Measurements from ENCODE around the gene USP6NL. TPM values are rescaled to one million over a fixed set of nuclear protein-coding genes. Genes with fewer than 3 reads are reported as not detected.

Gene USP6NL
- total RNA-seq, 1 experiment from 2014 or later, result 13.0 TPM

DNA sequence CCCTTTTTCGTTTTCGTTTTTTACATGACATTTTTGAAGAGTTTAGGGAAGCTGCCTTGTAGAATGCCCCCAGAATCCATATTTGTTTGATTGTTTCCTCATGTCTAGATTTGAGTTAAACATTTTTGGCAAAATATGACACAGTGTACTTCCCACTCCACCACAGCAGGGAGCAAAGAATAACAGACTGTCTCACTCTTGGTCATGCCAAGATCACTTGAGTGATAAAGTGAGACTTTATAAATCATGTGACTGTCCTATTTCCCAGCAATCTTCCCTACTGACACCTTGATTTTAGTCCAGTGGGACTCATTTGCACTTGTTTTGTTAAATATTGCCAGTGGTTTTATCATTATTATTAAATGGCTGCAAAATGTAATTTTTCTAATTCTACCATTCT is 44.4 kb upstream of the USP6NL start:
- Histone ChIP-seq H3F3A (ENCODE audit: low read length, unreplicated experiment) (no peaks in the 10 kb centered on the region), H4K20me1 (ENCODE audit: low read length) (no peaks in the 10 kb centered on the region), H3K9ac (ENCODE audit: low read length) (no peak overlapping the region), H3K27ac (ENCODE audit: low read length) (no peak overlapping the region), H3K36me3 (ENCODE audit: low read depth, low read length) (no peaks in the 10 kb centered on the region), H3K4me2 (ENCODE audit: low read length) (no peak overlapping the region), H3K9me3 (ENCODE audit: low read length) (no peaks in the 10 kb centered on the region), H3K79me2 (ENCODE audit: low read length) (no peaks in the 10 kb centered on the region), H3K9me2 (replicated peaks; ENCODE audit: low read length) (no peaks in the 10 kb centered on the region), H2AFZ (ENCODE audit: low read length) (no peak overlapping the region), H3K27me3 (ENCODE audit: low read length) (no peaks in the 10 kb centered on the region), H3K4me3 (ENCODE audit: low read length) (no peak overlapping the region), H3K4me1 (ENCODE audit: insufficient read depth, low read length) (no peaks in the 10 kb centered on the region)
- ChIA-PET POLR2A (ENCODE audit: unreplicated experiment) (interaction anchor here (0.7 kb wide), 1 partner anchor 96 kb away, joined by 4 read pairs; no protein-coding TSS in a partner anchor), CTCF (no interaction called here)
- intact Hi-C loops (cut with micrococcal nuclease), result no loop called here
- no peak for DNase-seq
- BruUV-seq (replicated peaks), result no TSS peak
- no peak for ATAC-seq
- TF ChIP-seq CTCF (conservative IDR thresholded peaks at IDR 0.05; ENCODE audit: low read depth, low read length), result no peak
- no peak for TF ChIP-seq EZH2phosphoT487 (IDR thresholded peaks at IDR 0.05; ENCODE audit: borderline replicate concordance, low read length)
- no peak for TF ChIP-seq EZH2 (IDR thresholded peaks at IDR 0.05; ENCODE audit: low read length, unreplicated experiment)

GRCh38 chr10:11654659-11655058 is 43.2 kb upstream of the USP6NL start:
- Histone ChIP-seq H3F3A (ENCODE audit: low read length, unreplicated experiment) (no peaks in the 10 kb centered on the region), H3K27ac (ENCODE audit: low read length) (no peak overlapping the region), H3K9me3 (ENCODE audit: low read length) (no peaks in the 10 kb centered on the region), H3K4me3 (ENCODE audit: low read length) (no peak overlapping the region), H3K9me2 (replicated peaks; ENCODE audit: low read length) (no peaks in the 10 kb centered on the region), H3K4me1 (ENCODE audit: insufficient read depth, low read length) (no peaks in the 10 kb centered on the region), H3K9ac (ENCODE audit: low read length) (no peak overlapping the region), H2AFZ (ENCODE audit: low read length) (no peak overlapping the region), H3K79me2 (ENCODE audit: low read length) (no peaks in the 10 kb centered on the region), H3K36me3 (ENCODE audit: low read depth, low read length) (no peaks in the 10 kb centered on the region), H4K20me1 (ENCODE audit: low read length) (no peaks in the 10 kb centered on the region), H3K27me3 (ENCODE audit: low read length) (no peaks in the 10 kb centered on the region), H3K4me2 (ENCODE audit: low read length) (no peak overlapping the region)
- no peak for ATAC-seq
- TF ChIP-seq CTCF (conservative IDR thresholded peaks at IDR 0.05; ENCODE audit: low read depth, low read length) (no peak), EZH2 (IDR thresholded peaks at IDR 0.05; ENCODE audit: low read length, unreplicated experiment) (no peak), EZH2phosphoT487 (IDR thresholded peaks at IDR 0.05; ENCODE audit: borderline replicate concordance, low read length) (no peak)
- no peak for DNase-seq
- no TSS peak for BruUV-seq (replicated peaks)
- CTCF ChIA-PET, result no interaction called here
- intact Hi-C loops (cut with micrococcal nuclease), result no loop called here
- POLR2A ChIA-PET (ENCODE audit: unreplicated experiment), result no interaction called here

GRCh38 chr10:11653758-11654471 is 42.5 kb upstream of the USP6NL start:
- TF ChIP-seq EZH2 (IDR thresholded peaks at IDR 0.05; ENCODE audit: low read length, unreplicated experiment) (no peak), CTCF (conservative IDR thresholded peaks at IDR 0.05; ENCODE audit: low read depth, low read length) (no peak), EZH2phosphoT487 (IDR thresholded peaks at IDR 0.05; ENCODE audit: borderline replicate concordance, low read length) (no peak)
- H3K36me3 ChIP-seq (ENCODE audit: low read depth, low read length), result no peaks in the 10 kb centered on the region
- no peak overlapping the region for H3K9ac ChIP-seq (ENCODE audit: low read length)
- no peaks in the 10 kb centered on the region for H3K4me1 ChIP-seq (ENCODE audit: insufficient read depth, low read length)
- ChIA-PET CTCF (no interaction called here), POLR2A (ENCODE audit: unreplicated experiment) (no interaction called here)
- H3K4me3 ChIP-seq (ENCODE audit: low read length), result no peak overlapping the region
- H3K9me2 ChIP-seq (replicated peaks; ENCODE audit: low read length), result no peaks in the 10 kb centered on the region
- no peak overlapping the region for H3K27ac ChIP-seq (ENCODE audit: low read length)
- BruUV-seq (replicated peaks), result no TSS peak
- no peak overlapping the region for H2AFZ ChIP-seq (ENCODE audit: low read length)
- ATAC-seq (no peak), DNase-seq (no peak)
- no peaks in the 10 kb centered on the region for H3F3A ChIP-seq (ENCODE audit: low read length, unreplicated experiment)
- no peaks in the 10 kb centered on the region for H3K9me3 ChIP-seq (ENCODE audit: low read length)
- no peaks in the 10 kb centered on the region for H3K79me2 ChIP-seq (ENCODE audit: low read length)
- no peak overlapping the region for H3K4me2 ChIP-seq (ENCODE audit: low read length)
- no peaks in the 10 kb centered on the region for H4K20me1 ChIP-seq (ENCODE audit: low read length)
- intact Hi-C loops (cut with micrococcal nuclease), result no loop called here
- no peaks in the 10 kb centered on the region for H3K27me3 ChIP-seq (ENCODE audit: low read length)

Measured in PC-3 (cell line).